ENCODE measurements around the gene ONECUT2. TPM values are rescaled to one million over a fixed set of nuclear protein-coding genes. Genes with fewer than 3 reads are reported as not detected.

The ONECUT2 gene
- total RNA-seq, 1 donor from 2014 or later: under 0.01 TPM

DNA sequence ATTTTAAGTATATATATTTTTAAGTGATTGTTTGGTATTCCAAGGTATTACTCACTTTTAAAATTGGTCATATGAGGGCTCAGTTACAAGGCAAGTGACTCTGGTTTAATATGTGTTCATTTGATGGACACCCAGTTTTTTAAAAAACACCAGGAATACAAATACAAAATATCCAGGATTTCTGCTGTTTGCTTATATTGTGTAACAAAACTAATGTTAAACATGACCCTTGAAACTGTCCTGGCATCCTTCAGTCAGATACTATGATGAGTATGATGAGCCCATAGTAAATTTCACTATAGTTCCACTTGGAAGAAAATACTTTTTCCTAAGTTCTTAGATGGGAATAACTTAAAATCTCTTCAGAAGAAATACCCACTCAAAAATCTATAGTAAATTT, 11.4 kb upstream of the ONECUT2 start:
- FAIRE-seq: no peak
- H3K27me3 ChIP-seq (ENCODE audit: control insufficient read depth, insufficient read depth, low read length): peaks cover 16% of the 10 kb centered on the region
- H3K4me3 ChIP-seq (ENCODE audit: low read depth, low read length): no peak overlapping the region
- no peak for DNase-seq (ENCODE audit: low read depth)
- no peaks in the 10 kb centered on the region for H3K36me3 ChIP-seq (ENCODE audit: control insufficient read depth, insufficient read depth, low read length)
- TF ChIP-seq, protein P1, sequence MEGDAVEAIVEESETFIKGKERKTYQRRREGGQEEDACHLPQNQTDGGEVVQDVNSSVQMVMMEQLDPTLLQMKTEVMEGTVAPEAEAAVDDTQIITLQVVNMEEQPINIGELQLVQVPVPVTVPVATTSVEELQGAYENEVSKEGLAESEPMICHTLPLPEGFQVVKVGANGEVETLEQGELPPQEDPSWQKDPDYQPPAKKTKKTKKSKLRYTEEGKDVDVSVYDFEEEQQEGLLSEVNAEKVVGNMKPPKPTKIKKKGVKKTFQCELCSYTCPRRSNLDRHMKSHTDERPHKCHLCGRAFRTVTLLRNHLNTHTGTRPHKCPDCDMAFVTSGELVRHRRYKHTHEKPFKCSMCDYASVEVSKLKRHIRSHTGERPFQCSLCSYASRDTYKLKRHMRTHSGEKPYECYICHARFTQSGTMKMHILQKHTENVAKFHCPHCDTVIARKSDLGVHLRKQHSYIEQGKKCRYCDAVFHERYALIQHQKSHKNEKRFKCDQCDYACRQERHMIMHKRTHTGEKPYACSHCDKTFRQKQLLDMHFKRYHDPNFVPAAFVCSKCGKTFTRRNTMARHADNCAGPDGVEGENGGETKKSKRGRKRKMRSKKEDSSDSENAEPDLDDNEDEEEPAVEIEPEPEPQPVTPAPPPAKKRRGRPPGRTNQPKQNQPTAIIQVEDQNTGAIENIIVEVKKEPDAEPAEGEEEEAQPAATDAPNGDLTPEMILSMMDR (IDR thresholded peaks at IDR 0.05; ENCODE audit: insufficient read depth, low read length, severe bottlenecking): no peak

DNA sequence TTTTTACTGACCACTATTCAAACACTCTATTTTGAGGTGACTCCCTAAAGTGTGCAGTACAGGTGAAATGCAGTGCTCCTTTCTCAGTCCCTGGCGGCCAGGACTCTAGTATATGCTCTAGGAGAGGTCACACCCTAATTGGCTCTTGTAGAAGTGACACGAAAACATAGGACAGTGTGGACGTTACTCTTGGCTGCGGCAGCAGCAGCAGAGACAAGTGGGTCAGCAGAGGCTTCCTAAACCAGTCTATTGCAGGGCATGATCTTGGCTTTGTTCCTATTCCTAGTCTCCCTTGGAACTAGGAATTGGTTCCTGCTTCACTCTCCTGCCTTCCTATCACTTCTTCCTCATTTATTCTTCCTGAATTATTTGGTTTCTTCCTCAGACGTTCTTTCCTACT, 10.1 kb upstream of the ONECUT2 start:
- H3K4me3 ChIP-seq (ENCODE audit: low read depth, low read length): no peak overlapping the region
- H3K36me3 ChIP-seq (ENCODE audit: control insufficient read depth, insufficient read depth, low read length): no peaks in the 10 kb centered on the region
- TF ChIP-seq, protein P1 (IDR thresholded peaks at IDR 0.05; ENCODE audit: insufficient read depth, low read length, severe bottlenecking): no peak
- H3K27me3 ChIP-seq (ENCODE audit: control insufficient read depth, insufficient read depth, low read length): peaks cover 26% of the 10 kb centered on the region
- FAIRE-seq: no peak
- DNase-seq (ENCODE audit: low read depth): no peak

DNA sequence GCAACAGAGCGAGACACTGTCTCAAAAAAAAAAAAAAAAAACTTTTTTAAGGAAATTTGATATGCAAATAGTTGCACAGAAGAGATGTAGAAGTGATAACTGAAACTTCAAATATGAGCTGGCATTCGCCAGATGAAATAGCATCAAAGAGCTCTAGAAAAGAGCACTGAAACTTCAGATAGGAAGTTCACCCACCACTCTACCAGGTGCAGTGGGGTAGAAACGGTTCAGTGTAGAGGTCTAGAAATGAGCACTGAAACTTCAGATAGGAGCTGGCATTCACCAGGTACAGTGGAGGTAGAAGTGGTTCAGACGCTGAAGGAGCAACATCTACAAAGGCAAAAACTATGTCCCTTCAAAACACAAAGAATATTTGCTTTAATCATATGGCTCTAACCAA, 9.0 kb upstream of the ONECUT2 start:
- peaks cover 37% of the 10 kb centered on the region for H3K27me3 ChIP-seq (ENCODE audit: control insufficient read depth, insufficient read depth, low read length)
- TF ChIP-seq, protein P1 (IDR thresholded peaks at IDR 0.05; ENCODE audit: insufficient read depth, low read length, severe bottlenecking): no peak
- DNase-seq (ENCODE audit: low read depth) (no peak), FAIRE-seq (no peak)
- no peaks in the 10 kb centered on the region for H3K36me3 ChIP-seq (ENCODE audit: control insufficient read depth, insufficient read depth, low read length)
- H3K4me3 ChIP-seq (ENCODE audit: low read depth, low read length): no peak overlapping the region

DNA sequence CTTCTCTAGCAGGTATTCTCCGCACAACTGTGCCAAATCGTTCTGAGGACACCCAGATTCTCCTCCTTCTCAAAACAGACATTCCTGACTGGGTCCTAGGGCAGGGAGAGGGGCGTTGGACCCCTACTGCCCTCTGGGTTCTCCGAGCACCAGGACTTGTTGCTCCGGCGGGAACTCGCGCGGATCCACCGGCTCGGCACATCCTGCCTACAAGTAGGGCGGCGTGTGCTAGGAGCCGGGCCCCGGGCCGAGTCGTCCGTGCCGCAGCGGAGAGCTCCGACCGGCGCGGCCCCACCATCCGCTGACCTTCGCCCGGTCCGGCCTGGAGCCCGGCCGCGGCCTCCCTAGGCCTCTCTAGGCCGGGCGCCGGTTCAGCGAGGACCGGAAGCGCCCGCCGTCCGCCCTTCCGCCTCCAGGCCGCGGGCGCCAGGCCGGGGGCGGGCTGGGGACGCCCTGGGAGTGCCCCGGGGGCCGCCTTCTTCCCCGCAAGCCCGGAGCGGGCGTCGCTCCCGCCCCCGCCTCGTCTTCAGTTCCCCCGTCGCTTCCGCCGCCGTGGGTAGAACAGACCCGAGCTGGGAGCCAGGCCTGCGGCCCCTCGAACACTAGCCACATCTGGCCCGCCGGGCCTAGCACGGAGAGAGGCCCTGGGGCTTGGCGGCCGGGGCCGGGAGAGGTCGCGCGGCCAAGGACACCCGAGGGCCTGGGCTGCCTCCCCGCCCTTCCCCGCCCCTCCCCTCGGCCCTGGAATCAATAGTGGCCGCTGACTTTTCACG, 7.6 kb upstream of the ONECUT2 start:
- TF ChIP-seq, protein P1 (IDR thresholded peaks at IDR 0.05; ENCODE audit: insufficient read depth, low read length, severe bottlenecking): no peak
- DNase-seq (ENCODE audit: low read depth) (no peak), FAIRE-seq (no peak)
- no peaks in the 10 kb centered on the region for H3K36me3 ChIP-seq (ENCODE audit: control insufficient read depth, insufficient read depth, low read length)
- H3K27me3 ChIP-seq (ENCODE audit: control insufficient read depth, insufficient read depth, low read length): peaks cover 43% of the 10 kb centered on the region
- no peak overlapping the region for H3K4me3 ChIP-seq (ENCODE audit: low read depth, low read length)

GRCh38 chr18:57428221-57429150, 6.7 kb upstream of the ONECUT2 start:
- Histone ChIP-seq H3K27me3 (ENCODE audit: control insufficient read depth, insufficient read depth, low read length) (peaks cover 51% of the 10 kb centered on the region), H3K4me3 (ENCODE audit: low read depth, low read length) (no peak overlapping the region)

More at GRCh38 chr18:57428221-57429150, 6.7 kb upstream of the ONECUT2 start:
- H3K36me3 ChIP-seq (ENCODE audit: control insufficient read depth, insufficient read depth, low read length): no peaks in the 10 kb centered on the region
- FAIRE-seq (no peak), DNase-seq (ENCODE audit: low read depth) (no peak)
- TF ChIP-seq, protein P1 (IDR thresholded peaks at IDR 0.05; ENCODE audit: insufficient read depth, low read length, severe bottlenecking): no peak

All from bronchial epithelial cell (primary cell).